Gastrocnemius medialis (tissue), 4 donors: ENCODE data around the gene SLC35B4.

Experiments
- CTCF ChIP-seq, 5 experiments: fragments of 450-650 bp in 3 of 5; fragments of 200-600 bp in 2 of 5; sonication (generic) in 2 of 5; IDR thresholded peaks in 4 of 5; conservative IDR thresholded peaks in 1 of 5; 1 replicate in 4 of 5; 2 replicates in 1 of 5; pipeline ENCODE4 v1.5.1; 2016 to 2019; ENCODE audit warnings: antibody characterized with exemption in 5 of 5, mild to moderate bottlenecking in 3 of 5, moderate library complexity in 3 of 5
- POLR2A ChIP-seq, 2 donors: fragments of 450-650 bp; IDR thresholded peaks; one replicate each; pipeline ENCODE4 v1.6.1; 2017; ENCODE audit warnings: antibody characterized with exemption in 2 of 2, mild to moderate bottlenecking in 2 of 2, moderate library complexity in 2 of 2

DNA sequence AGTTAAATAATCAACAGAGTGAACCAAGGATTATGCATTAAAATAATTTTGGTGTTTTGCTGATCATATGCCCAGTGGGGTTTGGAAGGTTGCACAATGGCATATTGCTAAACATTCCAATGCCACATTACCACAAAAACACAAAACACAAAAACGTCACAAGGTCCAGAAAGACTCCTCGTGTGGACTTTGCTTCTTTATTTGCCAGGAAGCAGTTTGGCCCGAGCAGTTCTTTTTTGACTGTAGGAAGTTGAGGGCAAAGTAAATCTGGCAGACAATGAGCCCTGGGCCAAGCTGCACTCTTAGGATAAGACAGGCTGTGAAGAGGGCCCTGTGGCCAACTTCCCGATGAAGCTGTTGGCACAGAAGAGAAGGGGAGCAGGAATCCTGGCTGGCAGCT lies 39.2 kb upstream of the SLC35B4 start:
- TF ChIP-seq POLR2A (IDR thresholded peaks at IDR 0.05): no peak
- TF ChIP-seq CTCF (IDR thresholded peaks at IDR 0.05 in 4 of 5, conservative IDR thresholded peaks at IDR 0.05 in 1 of 5): no peak
